Measurements from ENCODE around the gene RHOB. TPM values are rescaled to one million over a fixed set of nuclear protein-coding genes. Genes with fewer than 3 reads are reported as not detected.

The RHOB gene
- total RNA-seq, 1 donor, result 161 TPM

- Histone ChIP-seq H3K4me3 (ENCODE audit: insufficient read depth, low read length) (no peak overlapping the region), H3K27ac (ENCODE audit: low read depth, low read length) (peak overlapping the region; percentile 94), H3K79me2 (ENCODE audit: insufficient read depth, low read length) (peaks cover 27% of the 10 kb centered on the region), H3K4me2 (ENCODE audit: insufficient read depth, low read length) (no peak overlapping the region), H2AFZ (ENCODE audit: low read length) (no peak overlapping the region), H3K4me1 (ENCODE audit: insufficient read depth, low read length) (peaks cover 24% of the 10 kb centered on the region), H3K36me3 (ENCODE audit: insufficient read depth, low read length) (peaks cover 7% of the 10 kb centered on the region), H3K27me3 (ENCODE audit: insufficient read depth, low read length) (no peaks in the 10 kb centered on the region), H4K20me1 (ENCODE audit: insufficient read depth, low read length) (peaks cover 33% of the 10 kb centered on the region), H3K9me3 (ENCODE audit: low read depth, low read length) (no peaks in the 10 kb centered on the region)
- DNase-seq (ENCODE audit: insufficient read length, low spot score, missing footprints), result no peak
- no peak for TF ChIP-seq CTCF (IDR thresholded peaks at IDR 0.05; ENCODE audit: extremely low read depth, low read depth, low read length)
Measured at GRCh38 chr2:20451341-20451740, 4.5 kb downstream of the RHOB start.

GRCh38 chr2:20451761-20452499 lies 5.1 kb downstream of the RHOB start:
- no peak for TF ChIP-seq CTCF (IDR thresholded peaks at IDR 0.05; ENCODE audit: extremely low read depth, low read depth, low read length)
- DNase-seq (ENCODE audit: insufficient read length, low spot score, missing footprints), result no peak
- H3K4me2 ChIP-seq (ENCODE audit: insufficient read depth, low read length), result no peak overlapping the region
- H2AFZ ChIP-seq (ENCODE audit: low read length), result no peak overlapping the region
- H3K4me3 ChIP-seq (ENCODE audit: insufficient read depth, low read length), result no peak overlapping the region
- peaks cover 33% of the 10 kb centered on the region for H4K20me1 ChIP-seq (ENCODE audit: insufficient read depth, low read length)
- peaks cover 24% of the 10 kb centered on the region for H3K4me1 ChIP-seq (ENCODE audit: insufficient read depth, low read length)
- peak overlapping the region; percentile 94 for H3K27ac ChIP-seq (ENCODE audit: low read depth, low read length)
- no peaks in the 10 kb centered on the region for H3K9me3 ChIP-seq (ENCODE audit: low read depth, low read length)
- peaks cover 7% of the 10 kb centered on the region for H3K36me3 ChIP-seq (ENCODE audit: insufficient read depth, low read length)
- H3K27me3 ChIP-seq (ENCODE audit: insufficient read depth, low read length), result no peaks in the 10 kb centered on the region
- H3K79me2 ChIP-seq (ENCODE audit: insufficient read depth, low read length), result peaks cover 25% of the 10 kb centered on the region

- Histone ChIP-seq H4K20me1 (ENCODE audit: insufficient read depth, low read length) (peaks cover 29% of the 10 kb centered on the region), H3K27ac (ENCODE audit: low read depth, low read length) (no peak overlapping the region), H3K27me3 (ENCODE audit: insufficient read depth, low read length) (no peaks in the 10 kb centered on the region), H3K4me3 (ENCODE audit: insufficient read depth, low read length) (no peak overlapping the region), H2AFZ (ENCODE audit: low read length) (no peak overlapping the region), H3K9me3 (ENCODE audit: low read depth, low read length) (no peaks in the 10 kb centered on the region), H3K79me2 (ENCODE audit: insufficient read depth, low read length) (peaks cover 19% of the 10 kb centered on the region), H3K4me1 (ENCODE audit: insufficient read depth, low read length) (peaks cover 24% of the 10 kb centered on the region), H3K36me3 (ENCODE audit: insufficient read depth, low read length) (peaks cover 7% of the 10 kb centered on the region), H3K4me2 (ENCODE audit: insufficient read depth, low read length) (no peak overlapping the region)
- TF ChIP-seq CTCF (IDR thresholded peaks at IDR 0.05; ENCODE audit: extremely low read depth, low read depth, low read length), result peak; percentile 46
- no peak for DNase-seq (ENCODE audit: insufficient read length, low spot score, missing footprints)
Measured at GRCh38 chr2:20452551-20452950, 5.7 kb downstream of the RHOB start.

GRCh38 chr2:20453087-20453486 lies 6.2 kb downstream of the RHOB start:
- no peaks in the 10 kb centered on the region for H3K27me3 ChIP-seq (ENCODE audit: insufficient read depth, low read length)
- peaks cover 13% of the 10 kb centered on the region for H3K79me2 ChIP-seq (ENCODE audit: insufficient read depth, low read length)
- no peaks in the 10 kb centered on the region for H3K9me3 ChIP-seq (ENCODE audit: low read depth, low read length)
- no peak for TF ChIP-seq CTCF (IDR thresholded peaks at IDR 0.05; ENCODE audit: extremely low read depth, low read depth, low read length)
- H3K36me3 ChIP-seq (ENCODE audit: insufficient read depth, low read length), result peaks cover 7% of the 10 kb centered on the region
- no peak for DNase-seq (ENCODE audit: insufficient read length, low spot score, missing footprints)
- H3K4me3 ChIP-seq (ENCODE audit: insufficient read depth, low read length), result no peak overlapping the region
- H2AFZ ChIP-seq (ENCODE audit: low read length), result no peak overlapping the region
- H3K4me2 ChIP-seq (ENCODE audit: insufficient read depth, low read length), result no peak overlapping the region
- peaks cover 24% of the 10 kb centered on the region for H3K4me1 ChIP-seq (ENCODE audit: insufficient read depth, low read length)
- no peak overlapping the region for H3K27ac ChIP-seq (ENCODE audit: low read depth, low read length)
- H4K20me1 ChIP-seq (ENCODE audit: insufficient read depth, low read length), result peaks cover 24% of the 10 kb centered on the region
